Neural progenitor cell (in vitro differentiated cells): ENCODE results near the gene SNAP25. TPM values are rescaled to one million over a fixed set of nuclear protein-coding genes. Genes with fewer than 3 reads are reported as not detected.

Experiments used
- DNase-seq: peaks from one replicate; pipeline ENCODE4 v3.0.0-alpha.2; 2016; ENCODE audit warnings: low spot score
- H2AFZ ChIP-seq: fragments of 200-600 bp; sonication (generic); replicated peaks from 2 replicates; pipeline ENCODE4 v1.6.1; 2016; ENCODE audit warnings: antibody characterized with exemption
- H3F3A ChIP-seq: fragments of 200-600 bp; sonication (generic); 2 replicates; pipeline ENCODE4 v1.6.1; 2016; ENCODE audit warnings: antibody characterized with exemption, low read depth
- H3K27ac ChIP-seq: fragments of 200-600 bp; sonication (generic); 2 replicates; pipeline ENCODE4 v1.5.1; 2016; ENCODE audit warnings: mild to moderate bottlenecking
- H3K27me3 ChIP-seq: fragments of 200-600 bp; sonication (generic); 2 replicates; pipeline ENCODE4 v1.6.1; 2016; ENCODE audit warnings: mild to moderate bottlenecking, moderate library complexity
- H3K36me3 ChIP-seq: fragments of 200-600 bp; sonication (generic); 2 replicates; pipeline ENCODE4 v1.5.1; 2016
- H3K4me1 ChIP-seq: fragments of 200-600 bp; sonication (generic); 2 replicates; pipeline ENCODE4 v1.6.1; 2016; ENCODE audit warnings: mixed run types
- H3K4me2 ChIP-seq: fragments of 200-600 bp; sonication (generic); 2 replicates; pipeline ENCODE4 v1.6.1; 2016
- H3K4me3 ChIP-seq: fragments of 200-600 bp; sonication (generic); 2 replicates; pipeline ENCODE4 v1.5.1; 2016
- H3K79me2 ChIP-seq: fragments of 200-600 bp; sonication (generic); 2 replicates; pipeline ENCODE4 v1.6.1; 2016; ENCODE audit warnings: low read depth
- H3K9ac ChIP-seq: fragments of 200-600 bp; sonication (generic); 2 replicates; pipeline ENCODE4 v1.6.1; 2016
- H3K9me3 ChIP-seq: fragments of 200-600 bp; sonication (generic); 2 replicates; pipeline ENCODE4 v1.5.1; 2016; ENCODE audit warnings: low read depth
- H4K20me1 ChIP-seq: fragments of 200-600 bp; sonication (generic); 2 replicates; pipeline ENCODE4 v1.6.1; 2016; ENCODE audit warnings: low read depth
- H3K27ac Mint-ChIP-seq: 3 replicates; pipeline ENCODE4 v1.8.0; 2021; ENCODE audit warnings: mixed read lengths
- H3K27me3 Mint-ChIP-seq: 2 replicates; pipeline ENCODE4 v1.8.0; 2022; ENCODE audit warnings: low read depth, mild to moderate bottlenecking, inconsistent platforms, moderate library complexity, mixed read lengths; ENCODE audit not compliant: insufficient read depth
- H3K36me3 Mint-ChIP-seq: 3 replicates; pipeline ENCODE4 v1.8.0; 2021; ENCODE audit warnings: mixed read lengths
- H3K4me1 Mint-ChIP-seq: 3 replicates; pipeline ENCODE4 v1.8.0; 2021; ENCODE audit warnings: mixed read lengths
- H3K4me3 Mint-ChIP-seq: 3 replicates; pipeline ENCODE4 v1.8.0; 2021; ENCODE audit warnings: mild to moderate bottlenecking, moderate library complexity, mixed read lengths
- H3K9me3 Mint-ChIP-seq: 3 replicates; pipeline ENCODE4 v1.8.0; 2020; ENCODE audit warnings: mixed read lengths
- CTCF ChIP-seq: fragments of 200-600 bp; sonication (generic); IDR thresholded peaks from 2 replicates; pipeline ENCODE4 v1.5.1; 2017; ENCODE audit warnings: antibody characterized with exemption, mild to moderate bottlenecking
- EZH2 ChIP-seq: fragments of 200-600 bp; sonication (generic); IDR thresholded peaks from 2 replicates; pipeline ENCODE4 v1.6.1; 2017; ENCODE audit warnings: antibody characterized with exemption, mild to moderate bottlenecking, moderate library complexity
- EZH2phosphoT487 ChIP-seq: fragments of 200-600 bp; sonication (generic); IDR thresholded peaks from 2 replicates; pipeline ENCODE4 v1.6.1; 2017; ENCODE audit warnings: antibody characterized with exemption
- total RNA-seq: library from RNA; depleted of rRNA; stranded (reverse); fragments of >200 nt; gene quantifications from 2 replicates; pipeline ENCODE4 v1.2.3, GENCODE V29; 2015; ENCODE audit warnings: low replicate concordance

The SNAP25 gene
- total RNA-seq, 1 donor from 2014 or later: not detected

DNA sequence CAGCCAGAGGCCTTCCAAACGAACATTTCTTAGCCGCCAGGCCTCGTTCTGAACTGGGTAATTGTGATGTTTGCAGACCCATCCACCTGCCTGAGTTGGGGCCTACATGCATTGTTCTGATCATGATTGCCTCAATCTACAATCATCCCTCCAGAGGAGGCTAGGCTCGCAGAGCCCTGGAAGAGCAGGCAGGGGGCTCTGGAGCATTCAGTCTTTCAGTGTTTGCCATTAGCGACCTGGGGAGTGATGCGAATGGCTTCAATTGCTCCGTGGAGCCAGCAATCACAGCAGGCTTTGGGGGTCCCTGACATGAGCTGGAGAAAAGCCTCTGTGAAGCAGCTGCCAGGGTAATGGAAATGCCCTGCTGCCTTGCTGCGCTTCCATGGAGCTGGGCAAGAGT, 22.0 kb downstream of the SNAP25 start:
- Histone ChIP-seq H3K4me3 (no peak overlapping the region), H4K20me1 (no peaks in the 10 kb centered on the region), H3K36me3 (no peaks in the 10 kb centered on the region), H3K27me3 (no peaks in the 10 kb centered on the region), H3K9me3 (no peaks in the 10 kb centered on the region), H3F3A (peaks cover 9% of the 10 kb centered on the region), H3K4me1 (peaks cover 8% of the 10 kb centered on the region), H3K27ac (peak overlapping the region; percentile 1), H3K4me2 (peak overlapping the region; percentile 10), H3K79me2 (no peaks in the 10 kb centered on the region), H2AFZ (peak overlapping the region; percentile 80), H3K9ac (no peak overlapping the region)
- TF ChIP-seq CTCF (peak; percentile 11), EZH2 (no peak), EZH2phosphoT487 (no peak)
- DNase-seq: peak; percentile 52
- Mint-ChIP-seq H3K9me3 (no peaks in the 10 kb centered on the region), H3K4me3 (no peak overlapping the region), H3K27me3 (peaks cover 5% of the 10 kb centered on the region), H3K36me3 (no peaks in the 10 kb centered on the region), H3K27ac (no peak overlapping the region), H3K4me1 (peaks cover 8% of the 10 kb centered on the region)

DNA sequence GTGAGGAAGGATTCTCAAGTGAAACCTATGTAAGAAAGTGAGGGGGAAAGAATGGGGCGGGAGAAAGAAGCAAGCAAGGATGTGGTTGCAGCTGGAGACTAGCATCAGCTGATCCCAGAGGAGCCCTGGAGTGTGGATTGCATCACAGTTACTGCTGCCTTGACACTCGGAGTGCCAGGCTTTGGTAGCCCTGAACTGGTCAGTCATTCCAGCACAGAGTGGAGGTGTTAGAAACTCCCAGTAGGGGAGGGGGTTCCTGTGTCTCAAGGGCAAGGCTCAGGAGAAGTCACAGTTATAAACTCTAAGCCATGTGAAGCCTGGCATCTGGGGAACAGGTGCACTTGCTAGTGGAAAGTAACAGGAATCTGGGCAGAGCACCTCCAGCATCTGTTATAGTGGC, 23.5 kb downstream of the SNAP25 start:
- Mint-ChIP-seq H3K9me3 (no peaks in the 10 kb centered on the region), H3K27ac (no peak overlapping the region), H3K4me1 (peaks cover 8% of the 10 kb centered on the region), H3K27me3 (peaks cover 2% of the 10 kb centered on the region), H3K4me3 (no peak overlapping the region), H3K36me3 (no peaks in the 10 kb centered on the region)
- Histone ChIP-seq H3K79me2 (no peaks in the 10 kb centered on the region), H3K27ac (no peak overlapping the region), H3F3A (peaks cover 9% of the 10 kb centered on the region), H3K9ac (no peak overlapping the region), H4K20me1 (no peaks in the 10 kb centered on the region), H3K27me3 (no peaks in the 10 kb centered on the region), H2AFZ (no peak overlapping the region), H3K4me3 (no peak overlapping the region), H3K4me1 (peaks cover 8% of the 10 kb centered on the region), H3K4me2 (no peak overlapping the region), H3K9me3 (no peaks in the 10 kb centered on the region), H3K36me3 (no peaks in the 10 kb centered on the region)
- DNase-seq: no peak
- TF ChIP-seq EZH2 (no peak), CTCF (no peak), EZH2phosphoT487 (no peak)

- DNase-seq: no peak
- no peaks in the 10 kb centered on the region for H3K4me1 ChIP-seq
- H3K9ac ChIP-seq: no peak overlapping the region
- peak overlapping the region; percentile 50 for H2AFZ ChIP-seq
- H3K27ac ChIP-seq: no peak overlapping the region
- Mint-ChIP-seq H3K4me1 (no peaks in the 10 kb centered on the region), H3K9me3 (no peaks in the 10 kb centered on the region), H3K27ac (no peak overlapping the region), H3K27me3 (no peaks in the 10 kb centered on the region), H3K4me3 (no peak overlapping the region), H3K36me3 (no peaks in the 10 kb centered on the region)
- no peaks in the 10 kb centered on the region for H4K20me1 ChIP-seq
- H3K9me3 ChIP-seq: no peaks in the 10 kb centered on the region
- no peaks in the 10 kb centered on the region for H3K27me3 ChIP-seq
- H3K4me2 ChIP-seq: no peak overlapping the region
- TF ChIP-seq CTCF (no peak), EZH2 (no peak), EZH2phosphoT487 (no peak)
- no peaks in the 10 kb centered on the region for H3F3A ChIP-seq
- no peaks in the 10 kb centered on the region for H3K79me2 ChIP-seq
- H3K4me3 ChIP-seq: no peak overlapping the region
- H3K36me3 ChIP-seq: no peaks in the 10 kb centered on the region
Observed at GRCh38 chr20:10247440-10247839, 28.8 kb downstream of the SNAP25 start.
